WTC11 (cell line): ENCODE measurements around the gene FBXO9. TPM values are rescaled to one million over a fixed set of nuclear protein-coding genes. Genes with fewer than 3 reads are reported as not detected.

ENCODE experiments used
- ATAC-seq: fragments of 200-7000 bp; cut with Tn5 transposase; 2 replicates; pipeline ENCODE4 v1.10.0; 2021; ENCODE audit warnings: mild to moderate bottlenecking, moderate library complexity
- CTCF ChIA-PET: fragments of 300-600 bp; sonication (Branson Sonifier 250); formaldehyde crosslinking; loops from one replicate; lab custom pipeline; 2021; ENCODE audit warnings: antibody characterized with exemption; lab: Charles Lee
- POLR2A ChIA-PET: fragments of 350-600 bp; sonication (Branson Sonifier 250); formaldehyde crosslinking; loops from one replicate; lab custom pipeline; 2021; ENCODE audit warnings: antibody characterized with exemption; lab: Charles Lee
- DNase-seq: peaks from one replicate; pipeline ENCODE4 v3.0.0; 2021; ENCODE audit warnings: low spot score
- H3K27ac Mint-ChIP-seq: 2 replicates; pipeline ENCODE4 v1.8.0; 2021; ENCODE audit warnings: mixed read lengths
- H3K27me3 Mint-ChIP-seq: 2 replicates; pipeline ENCODE4 v1.8.0; 2021; ENCODE audit warnings: low read depth, mild to moderate bottlenecking, moderate library complexity, mixed read lengths
- H3K36me3 Mint-ChIP-seq: 2 replicates; pipeline ENCODE4 v1.8.0; 2021; ENCODE audit warnings: mixed read lengths
- H3K4me1 Mint-ChIP-seq: 2 replicates; pipeline ENCODE4 v1.8.0; 2022; ENCODE audit warnings: mixed read lengths
- H3K4me3 Mint-ChIP-seq: 2 replicates; pipeline ENCODE4 v1.8.0; 2021; ENCODE audit warnings: mild to moderate bottlenecking, moderate library complexity, mixed read lengths
- H3K9me3 Mint-ChIP-seq: 2 replicates; pipeline ENCODE4 v1.8.0; 2021; ENCODE audit warnings: mixed read lengths
- AFF4 ChIP-seq: sonication (generic); formaldehyde crosslinking; IDR thresholded peaks from 2 replicates; pipeline ENCODE4 v1.8.1; 2023; ENCODE audit warnings: mild to moderate bottlenecking, missing genetic modification reagents, borderline replicate concordance
- ARID4B ChIP-seq: sonication (generic); formaldehyde crosslinking; IDR thresholded peaks from 2 replicates; pipeline ENCODE4 v1.8.0; 2023; ENCODE audit warnings: missing genetic modification reagents, mild to moderate bottlenecking, borderline replicate concordance
- CTCF ChIP-seq: fragments of 200-600 bp; IDR thresholded peaks from 2 replicates; pipeline ENCODE4 v1.8.0; 2022; ENCODE audit warnings: antibody characterized with exemption
- ELF4 ChIP-seq: sonication (generic); formaldehyde crosslinking; IDR thresholded peaks from 2 replicates; pipeline ENCODE4 v1.8.1; 2022; ENCODE audit warnings: low read depth, mild to moderate bottlenecking, moderate library complexity, missing genetic modification reagents
- FOXK1 ChIP-seq: sonication (generic); formaldehyde crosslinking; IDR thresholded peaks from 2 replicates; pipeline ENCODE4 v1.8.0; 2022; ENCODE audit warnings: mild to moderate bottlenecking, moderate library complexity, missing genetic modification reagents
- GRHL2 ChIP-seq: fragments of 250-450 bp; sonication (Bioruptor Pico); IDR thresholded peaks from 2 replicates; pipeline ENCODE4 v1.8.0; 2022; ENCODE audit warnings: mild to moderate bottlenecking, moderate library complexity; ENCODE audit not compliant: insufficient replicate concordance, severe bottlenecking
- IRF2 ChIP-seq: sonication (generic); formaldehyde crosslinking; IDR thresholded peaks from 2 replicates; pipeline ENCODE4 v1.8.0; 2022; ENCODE audit warnings: low read depth, missing genetic modification reagents, borderline replicate concordance
- JAZF1 ChIP-seq: fragments of 250-450 bp; sonication (Bioruptor Pico); IDR thresholded peaks from 2 replicates; pipeline ENCODE4 v1.9.0; 2021; ENCODE audit warnings: moderate library complexity, mild to moderate bottlenecking, inconsistent platforms
- MAX ChIP-seq: sonication (generic); formaldehyde crosslinking; IDR thresholded peaks from 2 replicates; pipeline ENCODE4 v1.8.0; 2022; ENCODE audit warnings: mild to moderate bottlenecking, missing genetic modification reagents
- MLX ChIP-seq: sonication (generic); formaldehyde crosslinking; IDR thresholded peaks from 2 replicates; pipeline ENCODE4 v1.8.1; 2023; ENCODE audit warnings: mild to moderate bottlenecking, missing genetic modification reagents, moderate library complexity
- OVOL2 ChIP-seq: fragments of 250-450 bp; sonication (Bioruptor Pico); IDR thresholded peaks from 2 replicates; pipeline ENCODE4 v1.9.0; 2021; ENCODE audit warnings: mild to moderate bottlenecking, borderline replicate concordance
- PRDM15 ChIP-seq: sonication (generic); formaldehyde crosslinking; IDR thresholded peaks from 2 replicates; pipeline ENCODE4 v1.8.0; 2022; ENCODE audit warnings: missing genetic modification reagents
- SMAD3 ChIP-seq: sonication (generic); formaldehyde crosslinking; IDR thresholded peaks from 2 replicates; pipeline ENCODE4 v1.8.0; 2022; ENCODE audit warnings: missing genetic modification reagents, mild to moderate bottlenecking, borderline replicate concordance
- ZMAT4 ChIP-seq: fragments of 250-450 bp; sonication (Bioruptor Pico); IDR thresholded peaks from 2 replicates; pipeline ENCODE4 v1.9.0; 2021; ENCODE audit warnings: mild to moderate bottlenecking
- ZNF232 ChIP-seq: sonication (generic); formaldehyde crosslinking; IDR thresholded peaks from 2 replicates; pipeline ENCODE4 v1.8.0; 2022; ENCODE audit warnings: mild to moderate bottlenecking, missing genetic modification reagents
- ZNF532 ChIP-seq: fragments of 250-450 bp; sonication (Bioruptor Pico); IDR thresholded peaks from 2 replicates; pipeline ENCODE4 v1.9.0; 2021; ENCODE audit warnings: mild to moderate bottlenecking, borderline replicate concordance
- total RNA-seq: library from RNA; stranded (reverse); gene quantifications from 3 replicates; pipeline ENCODE4 v1.2.3, GENCODE V29; 2021

The FBXO9 gene
- total RNA-seq, 1 experiment from 2014 or later: 54.4 TPM

GRCh38 chr6:53142810-53143209, 77.6 kb downstream of the FBXO9 start (continued):
- TF ChIP-seq PRDM15 (CRISPR knock-in tag): no peak
- TF ChIP-seq FOXK1 (CRISPR knock-in tag): no peak
- no peak for TF ChIP-seq AFF4 (CRISPR knock-in tag)
- no peak for TF ChIP-seq ELF4 (CRISPR knock-in tag)
- TF ChIP-seq ZNF232: no peak
- TF ChIP-seq GRHL2 (CRISPR knock-in tag): no peak

- POLR2A ChIA-PET: interaction anchor here (0.6 kb wide), 1 partner anchor 86 kb away, joined by 4 read pairs; no protein-coding TSS in a partner anchor
- no peak for ATAC-seq
- Mint-ChIP-seq H3K4me3 (no peak overlapping the region), H3K9me3 (no peaks in the 10 kb centered on the region), H3K27me3 (no peaks in the 10 kb centered on the region), H3K27ac (no peak overlapping the region), H3K4me1 (peaks cover 15% of the 10 kb centered on the region), H3K36me3 (no peaks in the 10 kb centered on the region)
- DNase-seq: no peak
- CTCF ChIA-PET: no interaction called here
- TF ChIP-seq ZMAT4 (CRISPR knock-in tag) (no peak), OVOL2 (CRISPR knock-in tag) (no peak), MAX (no peak), IRF2 (CRISPR knock-in tag) (no peak), SMAD3 (CRISPR knock-in tag) (no peak), CTCF (no peak), ARID4B (no peak), ZNF532 (CRISPR knock-in tag) (no peak), JAZF1 (CRISPR knock-in tag) (no peak), MLX (CRISPR knock-in tag) (no peak)
Observed at GRCh38 chr6:53143710-53144109, 78.5 kb downstream of the FBXO9 start.
